Psoas muscle (tissue), 8 donors: ENCODE measurements around the gene SRPK1. TPM values are rescaled to one million over a fixed set of nuclear protein-coding genes. Genes with fewer than 3 reads are reported as not detected.
"Not testable (repeated sequence)": the region's sequence is repeated elsewhere in the genome, so short reads cannot be mapped to it uniquely, and the experiment has no call there.

Experiments
- ATAC-seq, 4 donors: fragments of 200-7000 bp; cut with Tn5 transposase; one replicate each; pipeline ENCODE4 v1.9.1; 2020; ENCODE audit warnings: moderate library complexity in 3 of 4, mild to moderate bottlenecking in 2 of 4
- DNase-seq, 2 donors: peaks; one replicate each; pipeline ENCODE4 v3.0.0-alpha.2; 2020
- H3K27ac ChIP-seq: fragments of 200-600 bp; one replicate; pipeline ENCODE4 v1.8.0; 2022
- H3K27me3 ChIP-seq, 3 donors: fragments of 200-600 bp in 1 of 3; one replicate each; pipeline versions ENCODE4 v1.6.1 to v1.8.0; 2013 to 2022; ENCODE audit warnings: low read length in 2 of 3, mild to moderate bottlenecking in 2 of 3, moderate library complexity in 1 of 3; ENCODE audit not compliant: insufficient read depth in 3 of 3
- H3K36me3 ChIP-seq, 2 donors: fragments of 200-600 bp in 1 of 2; one replicate each; pipeline versions ENCODE4 v1.6.1 to v1.8.0; 2013 to 2022; ENCODE audit warnings: low read depth in 1 of 2, mild to moderate bottlenecking in 1 of 2, moderate library complexity in 1 of 2; ENCODE audit not compliant: insufficient read depth in 1 of 2
- H3K4me1 ChIP-seq: fragments of 200-600 bp; one replicate; pipeline ENCODE4 v1.8.0; 2022
- H3K4me3 ChIP-seq: fragments of 200-600 bp; one replicate; pipeline ENCODE4 v1.8.0; 2022; ENCODE audit warnings: mild to moderate bottlenecking
- H3K9me3 ChIP-seq: fragments of 200-600 bp; one replicate; pipeline ENCODE4 v1.8.0; 2022
- WGBS, 3 donors: extraction: QIAGEN DNeasy Blood & Tissue Kit; methylation state at CpG; one replicate each; pipeline versions ENCODE4 v1.1.6 to v1.1.7; 2013; 5-methylcytosine and 5-hydroxymethylcytosine counted together
- intact Hi-C, 2 donors: fragments of 100-400 bp; cut with DNase I; formaldehyde crosslinking; loops; one replicate each; pipeline versions ENCODE4 v1.11.0 to v1.14.2; 2022
- polyA plus RNA-seq, 3 donors: library from polyadenylated mRNA; stranded (reverse); fragments of 200-250 nt; gene quantifications; one replicate each; pipeline ENCODE4 v1.2.3, GENCODE V29; 2013
- total RNA-seq, 4 donors: library from RNA; stranded (reverse); fragmentation: NEBNext Ultra II Directional in 2 of 4; extraction: Animal tissue kit (Norgen Biotek cat#: 25700) in 2 of 4; gene quantifications; one replicate each; pipeline versions ENCODE4 v1.2.1 to v1.2.4, GENCODE V29; 2021 to 2023
- TF ChIP-seq, protein P1 (sequence below): fragments of 200-600 bp; IDR thresholded peaks from one replicate; pipeline ENCODE4 v1.8.0; 2022; ENCODE audit warnings: antibody characterized with exemption
- donor health status: healthy with polysubstance abuse.
- donor health status: DM: no; HTN: no; CAD: no; lungs with moderate emphysema.
- donor health status: Bipolar disorder and iron deficiency.
- donor health status: healthy.
- donor health status: DM: yes; HTN: yes; CAD: no.
- donor health status: DM: no; HTN: no; CAD: no.
- donor health status: DM: no; HTN: no; CAD: no.
- donor health status: DM: yes; HTN: yes; CAD: no.

SRPK1 gene
- total and polyA plus RNA-seq, 7 donors = 12.2 to 46.9 (median 25.7) TPM

GRCh38 chr6:35943390-35943789, 22.5 kb upstream of the SRPK1 start:
- no peaks in the 10 kb centered on the region for H3K4me1 ChIP-seq
- no peak overlapping the region for H3K4me3 ChIP-seq
- H3K27me3 ChIP-seq = no peaks in the 10 kb centered on the region
- no peak for ATAC-seq
- H3K27ac ChIP-seq = no peak overlapping the region
- H3K9me3 ChIP-seq = no peaks in the 10 kb centered on the region
- TF ChIP-seq, protein P1, sequence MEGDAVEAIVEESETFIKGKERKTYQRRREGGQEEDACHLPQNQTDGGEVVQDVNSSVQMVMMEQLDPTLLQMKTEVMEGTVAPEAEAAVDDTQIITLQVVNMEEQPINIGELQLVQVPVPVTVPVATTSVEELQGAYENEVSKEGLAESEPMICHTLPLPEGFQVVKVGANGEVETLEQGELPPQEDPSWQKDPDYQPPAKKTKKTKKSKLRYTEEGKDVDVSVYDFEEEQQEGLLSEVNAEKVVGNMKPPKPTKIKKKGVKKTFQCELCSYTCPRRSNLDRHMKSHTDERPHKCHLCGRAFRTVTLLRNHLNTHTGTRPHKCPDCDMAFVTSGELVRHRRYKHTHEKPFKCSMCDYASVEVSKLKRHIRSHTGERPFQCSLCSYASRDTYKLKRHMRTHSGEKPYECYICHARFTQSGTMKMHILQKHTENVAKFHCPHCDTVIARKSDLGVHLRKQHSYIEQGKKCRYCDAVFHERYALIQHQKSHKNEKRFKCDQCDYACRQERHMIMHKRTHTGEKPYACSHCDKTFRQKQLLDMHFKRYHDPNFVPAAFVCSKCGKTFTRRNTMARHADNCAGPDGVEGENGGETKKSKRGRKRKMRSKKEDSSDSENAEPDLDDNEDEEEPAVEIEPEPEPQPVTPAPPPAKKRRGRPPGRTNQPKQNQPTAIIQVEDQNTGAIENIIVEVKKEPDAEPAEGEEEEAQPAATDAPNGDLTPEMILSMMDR = no peak
- H3K36me3 ChIP-seq = no peaks in the 10 kb centered on the region
- DNase-seq = no peak
- 63 to 80% (median 79%) methylated on average over 1 of the region's 1 CpG for WGBS, 3 donors
- intact Hi-C loops = no loop called here

- no peaks in the 10 kb centered on the region for H3K4me1 ChIP-seq
- ATAC-seq = no peak
These were observed 21.5 kb upstream of the SRPK1 start for GRCh38 chr6:35942355-35942754.

GRCh38 chr6:35941170-35941569, 20.3 kb upstream of the SRPK1 start:
- H3K36me3 ChIP-seq, H3K4me3 ChIP-seq, H3K4me1 ChIP-seq, DNase-seq, ATAC-seq, intact Hi-C loops, H3K27me3 ChIP-seq, H3K27ac ChIP-seq, H3K9me3 ChIP-seq: not testable (repeated sequence)
- WGBS, 3 donors = 79 to 84% (median 82%) methylated on average over 7 of the region's 7 CpGs

More at GRCh38 chr6:35942355-35942754, 21.5 kb upstream of the SRPK1 start:
- TF ChIP-seq, protein P1 = no peak
- no peak for DNase-seq
- no peaks in the 10 kb centered on the region for H3K36me3 ChIP-seq
- H3K27me3 ChIP-seq = no peaks in the 10 kb centered on the region
- intact Hi-C loops = no loop called here
- H3K4me3 ChIP-seq = no peak overlapping the region
- H3K27ac ChIP-seq = no peak overlapping the region
- no peaks in the 10 kb centered on the region for H3K9me3 ChIP-seq

GRCh38 chr6:35940014-35940413, 19.1 kb upstream of the SRPK1 start:
- DNase-seq, H3K27me3 ChIP-seq, ATAC-seq, H3K36me3 ChIP-seq, H3K4me1 ChIP-seq, H3K27ac ChIP-seq, intact Hi-C loops, H3K4me3 ChIP-seq, H3K9me3 ChIP-seq: not testable (repeated sequence)
- WGBS, 3 donors = 87 to 94% (median 93%) methylated on average over 2 of the region's 2 CpGs

GRCh38 chr6:35939259-35939658, 18.4 kb upstream of the SRPK1 start:
- H3K4me3 ChIP-seq, H3K9me3 ChIP-seq, H3K27ac ChIP-seq, H3K36me3 ChIP-seq, intact Hi-C loops, H3K4me1 ChIP-seq, DNase-seq, ATAC-seq, H3K27me3 ChIP-seq: not testable (repeated sequence)
- WGBS, 3 donors = 77 to 81% (median 81%) methylated on average over 5 of the region's 5 CpGs

- ATAC-seq (no peak), DNase-seq (no peak)
- no peaks in the 10 kb centered on the region for H3K27me3 ChIP-seq
- H3K36me3 ChIP-seq = no peaks in the 10 kb centered on the region
- H3K27ac ChIP-seq = no peak overlapping the region
- intact Hi-C loops = no loop called here
- WGBS, 3 donors = 86 to 90% (median 90%) methylated on average over 1 of the region's 1 CpG
- H3K4me3 ChIP-seq = no peak overlapping the region
- TF ChIP-seq, protein P1 = no peak
- H3K4me1 ChIP-seq = no peaks in the 10 kb centered on the region
- H3K9me3 ChIP-seq = no peaks in the 10 kb centered on the region
These were observed 15.9 kb upstream of the SRPK1 start for GRCh38 chr6:35936681-35937359.
